Neural progenitor cell (in vitro differentiated cells): ENCODE data around the gene ZCCHC7.

ENCODE experiments used
- EZH2 ChIP-seq: fragments of 200-600 bp; sonication (generic); IDR thresholded peaks from 2 replicates; pipeline ENCODE4 v1.6.1; 2017; ENCODE audit warnings: antibody characterized with exemption, mild to moderate bottlenecking, moderate library complexity
- TF ChIP-seq, protein P1 (sequence below): fragments of 200-600 bp; sonication (generic); IDR thresholded peaks from 2 replicates; pipeline ENCODE4 v1.5.1; 2017; ENCODE audit warnings: antibody characterized with exemption, mild to moderate bottlenecking

DNA sequence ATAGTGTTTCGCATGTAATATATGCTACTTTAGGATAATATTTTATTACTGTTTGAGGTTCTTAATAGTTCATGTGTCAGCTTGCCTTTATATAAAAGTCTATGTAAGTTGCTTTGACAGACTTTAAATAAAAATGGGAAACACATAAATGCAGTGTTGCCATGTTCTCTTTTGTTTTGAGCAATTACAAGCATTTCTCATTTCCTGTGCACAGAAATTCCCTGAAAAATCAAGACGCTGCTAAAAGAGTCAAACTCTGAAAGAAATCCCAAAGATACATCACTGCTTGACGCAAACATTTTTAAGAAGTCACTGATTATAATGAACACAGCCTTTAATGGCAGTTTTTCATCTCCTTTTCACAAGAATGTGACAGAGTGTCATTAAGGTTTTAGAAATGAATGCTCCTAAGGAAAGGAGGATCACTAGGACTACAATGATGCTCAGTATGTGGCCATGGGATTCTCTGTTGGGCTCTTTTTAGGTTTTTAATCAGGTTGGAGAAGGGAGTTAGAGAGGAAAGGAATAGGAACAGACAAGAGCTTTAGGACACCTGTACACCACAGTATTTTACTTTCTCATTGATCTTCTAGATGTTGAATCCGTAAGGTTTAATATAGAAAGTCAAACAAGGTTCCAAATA lies 29.4 kb downstream of the ZCCHC7 start:
- TF ChIP-seq, protein P1, sequence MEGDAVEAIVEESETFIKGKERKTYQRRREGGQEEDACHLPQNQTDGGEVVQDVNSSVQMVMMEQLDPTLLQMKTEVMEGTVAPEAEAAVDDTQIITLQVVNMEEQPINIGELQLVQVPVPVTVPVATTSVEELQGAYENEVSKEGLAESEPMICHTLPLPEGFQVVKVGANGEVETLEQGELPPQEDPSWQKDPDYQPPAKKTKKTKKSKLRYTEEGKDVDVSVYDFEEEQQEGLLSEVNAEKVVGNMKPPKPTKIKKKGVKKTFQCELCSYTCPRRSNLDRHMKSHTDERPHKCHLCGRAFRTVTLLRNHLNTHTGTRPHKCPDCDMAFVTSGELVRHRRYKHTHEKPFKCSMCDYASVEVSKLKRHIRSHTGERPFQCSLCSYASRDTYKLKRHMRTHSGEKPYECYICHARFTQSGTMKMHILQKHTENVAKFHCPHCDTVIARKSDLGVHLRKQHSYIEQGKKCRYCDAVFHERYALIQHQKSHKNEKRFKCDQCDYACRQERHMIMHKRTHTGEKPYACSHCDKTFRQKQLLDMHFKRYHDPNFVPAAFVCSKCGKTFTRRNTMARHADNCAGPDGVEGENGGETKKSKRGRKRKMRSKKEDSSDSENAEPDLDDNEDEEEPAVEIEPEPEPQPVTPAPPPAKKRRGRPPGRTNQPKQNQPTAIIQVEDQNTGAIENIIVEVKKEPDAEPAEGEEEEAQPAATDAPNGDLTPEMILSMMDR: no peak
- no peak for TF ChIP-seq EZH2
